Left renal pelvis (tissue), 4 donors: ENCODE results near the gene C3AR1. TPM values are rescaled to one million over a fixed set of nuclear protein-coding genes. Genes with fewer than 3 reads are reported as not detected.
"Not testable (repeated sequence)": the region's sequence is repeated elsewhere in the genome, so short reads cannot be mapped to it uniquely, and the experiment has no call there.

Experiments
- DNase-seq, 4 donors: peaks; one replicate each; pipeline ENCODE4 v3.0.0-alpha.2; 2013; ENCODE audit warnings: low read depth in 4 of 4, low spot score in 3 of 4
- polyA plus RNA-seq, 4 donors: library from polyadenylated mRNA; unstranded; fragments of 120-200 nt; gene quantifications; one replicate each; pipeline ENCODE4 v1.2.1, GENCODE V29; 2013; ENCODE audit not compliant: insufficient read length in 4 of 4

The C3AR1 gene
- polyA plus RNA-seq, 4 donors = 2.8 to 9.0 (median 3.3) TPM

DNA sequence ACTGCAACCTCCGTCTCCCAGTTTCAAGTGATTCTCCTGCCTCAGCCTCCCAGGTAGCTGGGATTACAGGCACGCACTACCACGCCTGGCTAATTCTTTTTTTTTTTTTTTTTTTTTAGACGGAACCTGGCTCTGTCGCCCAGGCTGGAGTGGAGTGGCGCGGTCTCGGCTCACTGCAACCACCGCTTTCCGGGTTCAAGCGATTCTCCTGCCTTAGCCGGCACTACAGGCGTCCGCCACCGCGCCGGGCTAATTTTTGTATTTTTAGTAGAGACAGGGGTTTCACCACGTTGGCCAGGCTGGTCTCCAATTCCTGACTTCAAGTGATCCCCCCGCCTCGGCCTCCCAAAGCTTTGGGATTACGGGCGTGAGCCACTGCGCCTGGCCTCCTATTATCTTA lies 35.1 kb downstream of the C3AR1 start:
- not testable (repeated sequence) for DNase-seq

DNA sequence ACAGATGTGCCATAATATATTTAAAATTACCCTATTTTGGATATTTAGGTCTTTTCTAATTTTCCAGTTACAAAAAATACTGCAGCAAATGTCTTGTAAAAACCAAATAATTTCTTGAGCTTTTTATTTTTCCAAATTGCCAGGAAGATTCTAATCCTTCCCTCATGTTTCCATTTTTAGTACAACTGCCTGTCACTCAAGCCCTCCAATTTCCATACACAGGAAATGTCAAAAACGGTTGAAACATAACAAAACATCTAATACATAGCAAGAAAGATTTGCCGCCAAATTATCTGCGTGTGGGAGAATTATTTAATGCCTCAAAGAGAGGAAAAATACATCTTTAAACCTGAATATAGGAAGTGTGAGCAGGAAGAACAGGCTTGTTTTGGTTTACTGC lies 36.0 kb downstream of the C3AR1 start:
- no peak for DNase-seq

DNA sequence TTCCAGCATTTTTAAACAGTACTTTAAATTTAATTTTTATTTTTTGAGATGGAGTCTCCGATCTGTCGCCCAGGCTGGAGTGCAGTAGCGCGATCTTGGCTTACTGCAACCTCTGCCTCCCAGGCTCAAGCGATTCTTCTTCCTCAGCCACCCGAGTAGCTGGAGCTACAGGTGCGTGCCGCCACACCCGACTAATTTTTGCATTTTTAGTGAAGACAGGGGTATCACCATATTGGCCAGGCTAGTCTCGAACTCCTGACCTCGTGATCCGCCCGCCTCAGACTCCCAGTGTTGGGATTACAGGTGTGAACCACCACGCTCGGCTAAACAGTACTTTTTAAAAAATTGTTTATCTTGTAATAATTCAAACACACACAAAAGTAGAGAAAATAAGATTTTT lies 37.9 kb downstream of the C3AR1 start:
- DNase-seq = no peak

DNA sequence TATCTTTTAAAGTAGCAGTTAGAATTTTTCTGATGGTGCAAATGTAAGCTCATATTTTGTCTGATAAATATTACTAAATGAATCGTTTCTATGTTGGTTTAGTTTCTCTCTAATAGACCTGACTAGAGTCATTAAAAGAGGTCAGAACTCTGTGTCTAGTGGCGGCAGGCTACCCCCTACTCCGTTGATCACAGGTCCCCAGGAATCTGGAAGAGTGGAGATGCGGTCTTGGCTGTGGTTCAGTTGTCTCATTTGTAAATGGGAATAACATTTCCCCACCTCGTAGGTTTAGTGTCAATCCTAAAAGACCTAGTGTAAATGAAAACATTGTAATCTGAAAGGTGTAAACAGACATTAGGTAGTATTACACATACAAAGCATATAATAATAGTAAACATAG lies 38.3 kb downstream of the C3AR1 start:
- DNase-seq = no peak

GRCh38 chr12:8026291-8026900 lies 39.8 kb downstream of the C3AR1 start:
- peak; percentile 96 to 100 (median 99) for DNase-seq

DNA sequence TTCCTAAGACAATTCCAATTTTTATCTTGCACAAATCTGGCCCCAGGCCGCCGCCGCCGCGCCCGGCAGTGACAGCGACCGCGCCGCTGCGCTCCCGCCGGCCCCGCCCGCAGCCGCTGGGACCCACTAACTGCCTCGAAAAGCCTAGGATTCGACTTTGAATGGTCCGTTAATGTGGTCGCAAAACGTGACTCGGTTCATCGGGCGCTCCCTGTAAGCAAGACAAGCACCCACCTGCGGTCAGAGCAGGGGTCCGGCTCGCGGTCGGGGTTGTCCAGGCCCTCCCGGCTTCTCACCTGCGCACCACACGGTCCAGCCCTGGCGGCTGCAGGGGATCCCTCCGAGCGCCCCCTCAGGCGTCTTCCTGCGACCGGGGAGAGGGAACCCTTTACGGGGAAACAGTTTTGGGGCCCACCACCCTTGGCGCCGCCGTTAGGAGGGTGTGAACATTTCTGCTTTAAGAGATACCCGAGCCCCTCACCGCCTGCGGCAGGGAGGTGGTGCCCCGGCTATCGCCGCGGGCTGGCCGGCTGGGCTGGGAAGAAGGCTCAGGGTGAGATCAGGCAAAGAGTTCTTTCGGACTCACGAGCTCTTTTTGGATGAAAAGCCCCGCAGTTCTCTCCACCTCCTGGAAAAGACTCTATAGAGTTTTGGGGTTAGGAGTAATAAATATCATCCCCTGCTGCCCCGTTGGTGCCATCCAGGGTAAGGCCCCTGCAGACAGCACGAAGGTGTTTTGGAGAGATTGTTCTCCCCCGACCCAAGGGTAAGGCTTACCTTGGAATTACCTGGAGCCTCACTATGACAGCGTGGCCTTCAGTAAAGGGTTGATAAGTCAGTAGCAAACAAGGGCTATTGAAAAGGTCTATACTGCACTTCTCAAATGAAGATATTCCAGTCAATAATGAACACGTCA lies 47.2 kb downstream of the C3AR1 start:
- DNase-seq = no peak

DNA sequence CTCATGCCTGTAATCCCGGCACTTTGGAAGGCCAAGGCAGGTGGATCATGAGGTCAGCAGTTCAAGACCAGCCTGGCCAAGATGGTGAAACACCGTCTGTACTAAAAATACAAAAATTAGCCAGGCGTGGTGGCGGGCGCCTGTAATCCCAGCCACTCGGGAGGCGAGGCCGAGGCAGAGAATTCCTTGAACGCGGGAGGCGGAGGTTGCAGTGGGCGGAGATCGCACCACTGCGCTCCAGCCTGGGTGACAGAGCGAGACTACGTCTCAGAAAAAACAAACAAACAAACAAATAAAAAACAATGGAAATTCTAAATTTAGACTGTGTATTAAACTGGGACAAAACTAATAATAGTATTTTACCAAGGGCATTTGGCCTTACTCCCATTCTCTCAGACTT lies 47.9 kb downstream of the C3AR1 start:
- DNase-seq = not testable (repeated sequence)

GRCh38 chr12:8014836-8015235 lies 51.3 kb downstream of the C3AR1 start:
- DNase-seq = no peak

GRCh38 chr12:8012651-8013309 lies 53.4 kb downstream of the C3AR1 start:
- no peak for DNase-seq

DNA sequence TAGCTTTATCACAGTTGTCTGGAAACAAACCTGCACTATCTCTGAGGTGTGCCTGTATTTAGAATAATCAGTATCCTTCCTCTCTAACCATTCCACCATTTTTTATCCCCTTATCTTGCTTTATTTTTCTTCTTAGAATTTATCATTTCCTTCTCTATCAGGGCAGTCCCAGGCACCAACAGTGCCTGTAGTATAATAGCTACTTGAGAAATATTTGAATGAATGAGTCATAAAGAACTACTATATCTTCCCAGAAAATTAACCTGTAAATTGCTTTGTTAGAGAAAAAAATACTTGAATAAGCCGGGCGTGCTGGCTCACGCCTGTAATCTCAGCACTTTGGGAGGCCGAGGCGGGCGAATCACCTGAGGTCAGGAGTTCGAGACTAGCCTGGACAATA lies 54.8 kb downstream of the C3AR1 start:
- DNase-seq = no peak

Other genes starting within 250 kb of the C3AR1 start
- 1 to 10 TPM in 1 of 4 donors, under 1 TPM in 3; 0.43 to 1.1 (median 0.64) TPM for gene SLC2A14, start 193.4 kb downstream of the C3AR1 start, polyA plus RNA-seq
- 10 to 100 TPM; 13.1 to 39.7 (median 19.2) TPM for gene SLC2A3, start 130.2 kb downstream of the C3AR1 start, polyA plus RNA-seq
- gene FOXJ2, start 33.6 kb downstream of the C3AR1 start, polyA plus RNA-seq = 10 to 100 TPM; 20.7 to 34.3 (median 23.7) TPM
- gene NECAP1, start 15.9 kb upstream of the C3AR1 start, polyA plus RNA-seq = 10 to 100 TPM; 31.1 to 33.6 (median 31.3) TPM
- 1 to 10 TPM in 3 of 4 donors, under 1 TPM in 1; 0.63 to 3.8 (median 1.5) TPM for gene CLEC4A, start 57.3 kb upstream of the C3AR1 start, polyA plus RNA-seq
- not detected for gene ZNF705A, start 90.7 kb upstream of the C3AR1 start, polyA plus RNA-seq
- gene FAM90A1, start 161.3 kb upstream of the C3AR1 start, polyA plus RNA-seq = 1 to 10 TPM; 1.5 to 3.0 (median 1.7) TPM